Mesenchymal stem cell (in vitro differentiated cells and primary cell): ENCODE results near the gene C17orf114.

Source experiments
- DNase-seq: peaks from one replicate; pipeline ENCODE4 v3.0.0-alpha.2; 2013
- H2AFZ ChIP-seq: one replicate; pipeline ENCODE4 v1.6.1; 2013; ENCODE audit warnings: low read depth, mild to moderate bottlenecking, control low read depth, inconsistent platforms, low read length, moderate library complexity
- H2AK5ac ChIP-seq: 2 replicates; pipeline ENCODE4 v1.6.1; 2013; ENCODE audit warnings: low read length, moderate library complexity, mild to moderate bottlenecking, inconsistent platforms; ENCODE audit not compliant: severe bottlenecking
- H2BK120ac ChIP-seq: one replicate; pipeline ENCODE4 v1.6.1; 2013; ENCODE audit warnings: low read depth, mild to moderate bottlenecking, inconsistent platforms, low read length, moderate library complexity
- H2BK12ac ChIP-seq, 2 experiments: one replicate each; pipeline ENCODE4 v1.6.1; 2013; ENCODE audit warnings: inconsistent platforms in 2 of 2, low read length in 2 of 2, mild to moderate bottlenecking in 2 of 2, moderate library complexity in 2 of 2, control low read depth in 1 of 2
- H2BK15ac ChIP-seq: one replicate; pipeline ENCODE4 v1.6.1; 2013; ENCODE audit warnings: mild to moderate bottlenecking, low read depth, inconsistent platforms; ENCODE audit not compliant: poor library complexity, severe bottlenecking
- H2BK5ac ChIP-seq: 2 replicates; pipeline ENCODE4 v1.6.1; 2013; ENCODE audit warnings: low read depth, mild to moderate bottlenecking, low read length, control low read depth, inconsistent platforms; ENCODE audit not compliant: poor library complexity, severe bottlenecking
- H3K14ac ChIP-seq, 2 experiments: one replicate each; pipeline ENCODE4 v1.6.1; 2013; ENCODE audit warnings: inconsistent platforms in 2 of 2, low read length in 2 of 2, control low read depth in 1 of 2, mild to moderate bottlenecking in 1 of 2, moderate library complexity in 1 of 2
- H3K18ac ChIP-seq, 2 experiments: one replicate each; pipeline ENCODE4 v1.6.1; 2013; ENCODE audit warnings: inconsistent platforms in 2 of 2, low read length in 2 of 2, control low read depth in 1 of 2, low read depth in 1 of 2, mild to moderate bottlenecking in 1 of 2
- H3K23ac ChIP-seq, 2 experiments: one replicate each; pipeline ENCODE4 v1.6.1; 2013; ENCODE audit warnings: inconsistent platforms in 2 of 2, low read length in 2 of 2, mild to moderate bottlenecking in 2 of 2, moderate library complexity in 2 of 2, control low read depth in 1 of 2
- H3K27ac ChIP-seq: 2 replicates; pipeline ENCODE4 v1.5.1; 2013; ENCODE audit warnings: mild to moderate bottlenecking, moderate library complexity, low read length, control low read depth, inconsistent platforms; ENCODE audit not compliant: poor library complexity, severe bottlenecking
- H3K27me3 ChIP-seq, 2 experiments: 2 replicates each; pipeline versions ENCODE4 v1.6.1 to v1.7.0; 2013; ENCODE audit warnings: low read length in 2 of 2, mild to moderate bottlenecking in 2 of 2, moderate library complexity in 2 of 2, control low read depth in 1 of 2, inconsistent platforms in 1 of 2; ENCODE audit not compliant: control insufficient read depth in 1 of 2, insufficient read depth in 1 of 2
- H3K36me3 ChIP-seq, 2 experiments: 2 replicates each; pipeline versions ENCODE4 v1.6.1 to v1.7.0; 2013; ENCODE audit warnings: low read length in 2 of 2, control low read depth in 1 of 2, inconsistent platforms in 1 of 2, low read depth in 1 of 2, mild to moderate bottlenecking in 1 of 2; ENCODE audit not compliant: insufficient read depth in 2 of 2, control insufficient read depth in 1 of 2
- H3K4ac ChIP-seq, 2 experiments: one replicate each; pipeline ENCODE4 v1.6.1; 2013; ENCODE audit warnings: inconsistent platforms in 2 of 2, low read length in 2 of 2, mild to moderate bottlenecking in 2 of 2, moderate library complexity in 2 of 2, control low read depth in 1 of 2, low read depth in 1 of 2
- H3K4me1 ChIP-seq: 2 replicates; pipeline ENCODE4 v1.6.1; 2013; ENCODE audit warnings: low read depth, low read length, control low read depth; ENCODE audit not compliant: control insufficient read depth, insufficient read depth
- H3K4me2 ChIP-seq: 2 replicates; pipeline ENCODE4 v1.6.1; 2013; ENCODE audit warnings: low read length, mild to moderate bottlenecking, inconsistent platforms; ENCODE audit not compliant: poor library complexity, severe bottlenecking
- H3K4me3 ChIP-seq, 2 experiments: 2 replicates each; pipeline versions ENCODE4 v1.5.1 to v1.7.0; 2013; ENCODE audit warnings: low read length in 2 of 2, mild to moderate bottlenecking in 2 of 2, control low read depth in 1 of 2, low read depth in 1 of 2; ENCODE audit not compliant: insufficient read depth in 1 of 2
- H3K79me1 ChIP-seq: replicated peaks from 2 replicates; pipeline ENCODE4 v1.6.1; 2013; ENCODE audit warnings: mild to moderate bottlenecking, control low read depth, low read length, inconsistent platforms; ENCODE audit not compliant: poor library complexity, severe bottlenecking
- H3K9ac ChIP-seq: 2 replicates; pipeline ENCODE4 v1.7.0; 2013; ENCODE audit warnings: mild to moderate bottlenecking, low read length, moderate library complexity
- H3K9me3 ChIP-seq: 2 replicates; pipeline ENCODE4 v1.7.0; 2013; ENCODE audit warnings: mild to moderate bottlenecking, low read length; ENCODE audit not compliant: control insufficient read depth
- H4K8ac ChIP-seq: one replicate; pipeline ENCODE4 v1.6.1; 2013; ENCODE audit warnings: inconsistent platforms, mild to moderate bottlenecking, low read length, moderate library complexity
- H4K91ac ChIP-seq: one replicate; pipeline ENCODE4 v1.6.1; 2013; ENCODE audit warnings: mild to moderate bottlenecking, low read length, inconsistent platforms
- WGBS: methylation state at CpG from one replicate; pipeline ENCODE4 v1.1.7; 2013; ENCODE audit warnings: mixed read lengths; 5-methylcytosine and 5-hydroxymethylcytosine counted together

The C17orf114 gene

DNA sequence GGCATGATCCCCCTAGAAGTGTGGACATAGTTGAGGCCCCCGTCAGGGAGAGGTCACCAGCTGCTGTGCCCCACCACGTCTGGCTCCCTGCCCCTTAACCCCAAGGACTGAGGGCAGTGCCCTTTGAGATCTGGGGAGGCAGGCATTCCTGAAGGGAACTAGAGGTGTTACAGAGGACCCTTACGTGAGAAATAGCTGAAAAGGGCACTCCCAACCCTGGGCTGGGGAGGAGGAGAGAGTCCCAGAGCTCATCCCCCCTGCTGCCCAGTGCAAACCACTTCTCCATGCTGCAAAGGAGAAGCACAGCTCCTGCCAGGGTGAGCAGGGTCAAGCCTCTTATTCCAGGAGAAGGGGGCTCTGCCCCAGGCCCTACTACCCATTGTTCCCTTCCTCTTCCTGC is 20.7 kb upstream of the C17orf114 start:
- Histone ChIP-seq H2BK120ac (no peak overlapping the region), H2BK5ac (no peak overlapping the region), H3K4me3 (no peak overlapping the region), H3K18ac (no peak overlapping the region), H3K4me2 (no peak overlapping the region), H2AK5ac (no peak overlapping the region), H3K14ac (no peak overlapping the region), H3K4me1 (no peaks in the 10 kb centered on the region), H3K9me3 (no peaks in the 10 kb centered on the region), H3K4ac (no peak overlapping the region), H2AFZ (no peak overlapping the region), H3K79me1 (no peaks in the 10 kb centered on the region), H3K9ac (no peak overlapping the region), H4K8ac (no peak overlapping the region), H3K27me3 (no peaks in the 10 kb centered on the region), H4K91ac (no peak overlapping the region), H3K36me3 (peaks cover 39 to 40% of the 10 kb centered on the region in 2 experiments), H2BK12ac (no peak overlapping the region), H3K23ac (no peak overlapping the region), H3K27ac (no peak overlapping the region), H2BK15ac (no peak overlapping the region)
- no peak for DNase-seq
- WGBS: 92% methylated on average over 3 of the region's 3 CpGs

GRCh38 chr17:4818276-4818675 is 16.1 kb upstream of the C17orf114 start:
- H3K4me3 ChIP-seq: no peak overlapping the region
- no peak overlapping the region for H4K8ac ChIP-seq
- H3K27me3 ChIP-seq: no peaks in the 10 kb centered on the region
- H2AFZ ChIP-seq: no peak overlapping the region
- H2BK120ac ChIP-seq: no peak overlapping the region
- peaks cover 67 to 69% of the 10 kb centered on the region in 2 experiments for H3K36me3 ChIP-seq
- no peak overlapping the region for H3K18ac ChIP-seq
- no peak overlapping the region for H2BK15ac ChIP-seq
- H3K9me3 ChIP-seq: no peaks in the 10 kb centered on the region
- H3K4ac ChIP-seq: no peak overlapping the region
- no peak overlapping the region for H2BK12ac ChIP-seq
- no peaks in the 10 kb centered on the region for H3K4me1 ChIP-seq
- no peak overlapping the region for H3K27ac ChIP-seq
- no peak overlapping the region for H4K91ac ChIP-seq
- WGBS: 82% methylated on average over 12 of the region's 12 CpGs
- peaks cover 2% of the 10 kb centered on the region for H3K79me1 ChIP-seq
- H2AK5ac ChIP-seq: no peak overlapping the region
- no peak overlapping the region for H3K4me2 ChIP-seq
- no peak overlapping the region for H3K9ac ChIP-seq
- DNase-seq: no peak
- H3K23ac ChIP-seq: no peak overlapping the region
- H2BK5ac ChIP-seq: no peak overlapping the region
- no peak overlapping the region for H3K14ac ChIP-seq

DNA sequence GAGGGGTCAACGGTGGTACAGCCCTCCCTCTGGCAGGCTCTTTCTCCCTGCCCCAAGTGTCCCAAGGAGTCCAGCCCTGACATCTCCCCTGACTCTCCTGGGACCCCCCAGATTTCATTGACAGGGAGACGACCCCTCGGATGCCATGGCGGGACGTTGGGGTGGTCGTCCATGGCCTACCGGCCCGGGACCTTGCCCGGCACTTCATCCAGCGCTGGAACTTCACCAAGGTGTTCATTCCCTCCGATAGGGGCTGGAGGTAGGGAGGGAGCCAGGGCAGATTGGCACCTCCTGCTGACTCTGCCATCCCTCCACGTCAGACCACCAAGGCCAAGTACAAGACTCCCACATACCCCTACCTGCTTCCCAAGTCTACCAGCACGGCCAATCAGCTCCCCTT is 14.7 kb upstream of the C17orf114 start:
- DNase-seq: no peak
- Histone ChIP-seq H2BK5ac (no peak overlapping the region), H2BK12ac (no peak overlapping the region), H3K36me3 (peaks cover 58 to 60% of the 10 kb centered on the region in 2 experiments), H2BK15ac (no peak overlapping the region), H3K4me3 (no peak overlapping the region), H3K14ac (no peak overlapping the region), H3K9ac (no peak overlapping the region), H4K8ac (no peak overlapping the region), H3K9me3 (no peaks in the 10 kb centered on the region), H3K4me2 (no peak overlapping the region), H3K4ac (no peak overlapping the region), H4K91ac (no peak overlapping the region), H3K18ac (no peak overlapping the region), H3K23ac (no peak overlapping the region), H2BK120ac (no peak overlapping the region), H2AK5ac (no peak overlapping the region), H3K27ac (no peak overlapping the region), H3K27me3 (no peaks in the 10 kb centered on the region), H2AFZ (no peak overlapping the region), H3K79me1 (peaks cover 2% of the 10 kb centered on the region), H3K4me1 (no peaks in the 10 kb centered on the region)
- WGBS: 97% methylated on average over 13 of the region's 13 CpGs

DNA sequence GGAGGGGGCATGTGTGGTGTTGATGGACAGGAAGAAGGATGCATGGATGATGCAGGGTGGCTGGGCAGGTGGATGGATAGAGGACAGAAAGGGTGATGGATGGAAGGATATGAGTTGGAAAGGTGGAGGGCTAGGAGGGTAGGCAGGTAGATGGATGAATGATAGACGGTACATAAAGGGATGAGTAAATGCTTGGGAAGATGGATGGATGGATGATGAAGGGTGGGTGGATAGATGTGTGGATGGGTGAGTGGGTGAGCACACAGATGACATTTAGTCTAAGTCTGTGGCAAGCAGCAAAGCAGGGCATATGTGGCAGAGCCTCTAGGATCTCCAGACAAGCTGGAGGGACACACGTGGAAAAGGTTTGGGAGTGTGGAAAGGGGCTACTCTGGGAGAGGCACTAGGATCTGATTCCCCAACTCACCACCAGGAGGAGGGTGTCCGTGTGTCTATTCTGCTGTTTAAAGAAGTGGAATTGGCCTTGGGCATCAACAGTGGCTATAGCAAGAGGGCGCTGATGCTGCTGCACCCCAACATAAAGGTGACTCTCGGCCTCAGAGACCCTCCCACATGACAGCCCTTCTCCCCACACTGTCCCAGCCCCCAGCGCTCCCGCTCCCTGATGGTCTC is 13.0 kb upstream of the C17orf114 start:
- Histone ChIP-seq H3K36me3 (peaks cover 62 to 63% of the 10 kb centered on the region in 2 experiments), H3K23ac (no peak overlapping the region), H2BK12ac (no peak overlapping the region), H3K9ac (no peak overlapping the region), H2AK5ac (no peak overlapping the region), H2BK120ac (no peak overlapping the region), H3K4ac (no peak overlapping the region), H2BK15ac (no peak overlapping the region), H3K9me3 (no peaks in the 10 kb centered on the region), H3K18ac (no peak overlapping the region), H2BK5ac (no peak overlapping the region), H3K27me3 (no peaks in the 10 kb centered on the region), H3K4me1 (no peaks in the 10 kb centered on the region), H4K8ac (no peak overlapping the region), H3K79me1 (peaks cover 2% of the 10 kb centered on the region), H3K4me3 (no peak overlapping the region), H3K4me2 (no peak overlapping the region), H4K91ac (no peak overlapping the region), H2AFZ (no peak overlapping the region), H3K27ac (no peak overlapping the region), H3K14ac (no peak overlapping the region)
- DNase-seq: no peak
- 91% methylated on average over 7 of the region's 7 CpGs for WGBS
